ENCODE data around the gene NOVA1.

NOVA1 gene

GRCh38 chr14:26402126-26402525 is 195.7 kb downstream of the NOVA1 start:
- ChIA-PET POLR2A (no interaction called here), CTCF (no interaction called here)
- no peak for DNase-seq (ENCODE audit: extremely low spot score)
- TF ChIP-seq ARNT (IDR thresholded peaks at IDR 0.05) (no peak), SP1 (IDR thresholded peaks at IDR 0.05) (no peak)

DNA sequence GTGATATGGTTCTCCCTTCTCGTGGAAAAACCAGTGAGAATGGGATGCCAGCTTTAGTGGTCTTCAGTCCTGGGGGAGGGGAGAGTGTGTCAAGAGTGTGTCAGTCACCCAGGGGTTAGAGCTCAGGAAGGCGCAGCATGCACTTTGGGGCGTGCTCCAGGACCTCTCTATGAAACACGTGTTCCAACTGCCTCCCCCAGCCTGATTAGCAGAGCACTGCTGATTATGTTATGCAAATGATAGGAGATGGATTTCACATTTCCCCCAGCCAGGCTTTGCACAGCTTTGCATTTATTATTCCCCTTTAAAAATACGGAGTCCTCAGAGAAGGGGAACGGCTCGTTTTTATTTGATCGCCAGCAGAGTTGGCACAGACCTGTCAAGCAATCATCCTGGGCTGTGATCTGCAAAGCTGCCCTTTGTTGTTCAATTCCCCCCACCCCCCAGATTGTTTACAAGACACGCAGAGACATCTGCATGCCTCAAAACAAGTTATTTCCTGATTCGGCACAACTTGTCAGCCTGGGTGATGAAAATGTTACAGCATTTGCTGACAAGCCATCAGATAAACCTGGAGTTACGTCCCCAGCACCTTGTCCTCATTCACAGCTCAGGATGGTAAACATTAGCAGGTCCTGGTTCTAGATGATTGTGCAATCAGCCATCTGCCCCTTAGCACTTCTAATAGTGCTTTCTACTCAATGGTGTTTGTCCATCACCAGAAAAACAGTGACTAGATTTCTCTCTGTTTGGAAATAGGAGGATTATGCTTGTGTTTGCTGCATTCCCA is 196.5 kb downstream of the NOVA1 start:
- ChIA-PET POLR2A (no interaction called here), CTCF (no interaction called here)
- no peak for DNase-seq (ENCODE audit: extremely low spot score)
- no peak for TF ChIP-seq NFRKB (IDR thresholded peaks at IDR 0.05)
- no peak for TF ChIP-seq SP1 (IDR thresholded peaks at IDR 0.05)
- TF ChIP-seq L3MBTL2 (conservative IDR thresholded peaks at IDR 0.05) = no peak
- TF ChIP-seq FOXA1 (IDR thresholded peaks at IDR 0.05) = no peak
- no peak for TF ChIP-seq HDGF (IDR thresholded peaks at IDR 0.05; ENCODE audit: borderline replicate concordance)
- no peak for TF ChIP-seq SUZ12 (IDR thresholded peaks at IDR 0.05)
- TF ChIP-seq CTBP1 (IDR thresholded peaks at IDR 0.05; ENCODE audit: borderline replicate concordance) = no peak
- TF ChIP-seq FOXK2 (IDR thresholded peaks at IDR 0.05) = no peak
- no peak for TF ChIP-seq ELF4 (IDR thresholded peaks at IDR 0.05)
- no peak for TF ChIP-seq ZNF384 (IDR thresholded peaks at IDR 0.05)
- TF ChIP-seq ARNT (IDR thresholded peaks at IDR 0.05) = no peak
- no peak for TF ChIP-seq BHLHE40 (IDR thresholded peaks at IDR 0.05; ENCODE audit: borderline replicate concordance)
- TF ChIP-seq TARDBP (IDR thresholded peaks at IDR 0.05) = no peak
- no peak for TF ChIP-seq FOXM1 (IDR thresholded peaks at IDR 0.05; ENCODE audit: borderline replicate concordance)
- TF ChIP-seq LEF1 (IDR thresholded peaks at IDR 0.05; ENCODE audit: borderline replicate concordance) = no peak
- TF ChIP-seq, protein P1, sequence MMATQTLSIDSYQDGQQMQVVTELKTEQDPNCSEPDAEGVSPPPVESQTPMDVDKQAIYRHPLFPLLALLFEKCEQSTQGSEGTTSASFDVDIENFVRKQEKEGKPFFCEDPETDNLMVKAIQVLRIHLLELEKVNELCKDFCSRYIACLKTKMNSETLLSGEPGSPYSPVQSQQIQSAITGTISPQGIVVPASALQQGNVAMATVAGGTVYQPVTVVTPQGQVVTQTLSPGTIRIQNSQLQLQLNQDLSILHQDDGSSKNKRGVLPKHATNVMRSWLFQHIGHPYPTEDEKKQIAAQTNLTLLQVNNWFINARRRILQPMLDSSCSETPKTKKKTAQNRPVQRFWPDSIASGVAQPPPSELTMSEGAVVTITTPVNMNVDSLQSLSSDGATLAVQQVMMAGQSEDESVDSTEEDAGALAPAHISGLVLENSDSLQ (IDR thresholded peaks at IDR 0.05) = no peak

GRCh38 chr14:26400373-26400772 is 197.5 kb downstream of the NOVA1 start:
- ChIA-PET CTCF (interaction anchor here (0.6 kb wide), 1 partner anchor 442 kb away, joined by 4 read pairs; no protein-coding TSS in a partner anchor), POLR2A (no interaction called here)
- no peak for DNase-seq (ENCODE audit: extremely low spot score)
- TF ChIP-seq HDGF (IDR thresholded peaks at IDR 0.05; ENCODE audit: borderline replicate concordance) (no peak), BHLHE40 (IDR thresholded peaks at IDR 0.05; ENCODE audit: borderline replicate concordance) (no peak), TARDBP (IDR thresholded peaks at IDR 0.05) (no peak), SP1 (IDR thresholded peaks at IDR 0.05) (no peak), SUZ12 (IDR thresholded peaks at IDR 0.05) (no peak), ZNF384 (IDR thresholded peaks at IDR 0.05) (no peak), NFRKB (IDR thresholded peaks at IDR 0.05) (no peak), ARNT (IDR thresholded peaks at IDR 0.05) (no peak), L3MBTL2 (conservative IDR thresholded peaks at IDR 0.05) (no peak), FOXK2 (IDR thresholded peaks at IDR 0.05) (no peak), FOXM1 (IDR thresholded peaks at IDR 0.05; ENCODE audit: borderline replicate concordance) (no peak), CTBP1 (IDR thresholded peaks at IDR 0.05; ENCODE audit: borderline replicate concordance) (no peak)
- TF ChIP-seq, protein P1 (IDR thresholded peaks at IDR 0.05) = no peak

DNA sequence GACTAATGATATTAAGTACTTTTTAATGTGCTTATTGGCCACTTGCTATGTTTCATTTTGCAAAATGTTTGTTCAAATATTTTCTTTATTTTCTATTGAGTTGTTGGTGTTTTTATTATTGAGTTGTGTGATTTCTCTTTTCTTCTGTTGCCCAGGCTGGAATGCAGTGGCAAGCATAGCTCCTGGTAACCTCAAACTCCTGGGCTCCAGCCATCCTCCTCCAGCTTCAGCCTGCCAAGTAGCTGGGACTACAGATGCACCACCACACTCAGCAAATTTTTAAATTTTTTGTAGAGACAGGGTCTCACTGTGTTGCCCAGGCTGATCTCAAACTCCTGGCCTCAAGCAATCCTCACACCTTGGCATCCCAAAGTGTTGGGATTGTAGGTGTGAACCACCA is 199.2 kb downstream of the NOVA1 start:
- ChIA-PET POLR2A (no interaction called here), CTCF (no interaction called here)
- DNase-seq (ENCODE audit: extremely low spot score) = no peak
- no peak for TF ChIP-seq FOXM1 (IDR thresholded peaks at IDR 0.05; ENCODE audit: borderline replicate concordance)
- no peak for TF ChIP-seq L3MBTL2 (conservative IDR thresholded peaks at IDR 0.05)
- TF ChIP-seq CTBP1 (IDR thresholded peaks at IDR 0.05; ENCODE audit: borderline replicate concordance) = no peak
